Lower lobe of right lung (tissue), 2 donors: ENCODE measurements around the gene AKAIN1. TPM values are rescaled to one million over a fixed set of nuclear protein-coding genes. Genes with fewer than 3 reads are reported as not detected.

Experiments
- ATAC-seq, 2 donors: fragments of 200-7000 bp; cut with Tn5 transposase; one replicate each; pipeline ENCODE4 v1.9.1; 2020 to 2022; ENCODE audit warnings: mild to moderate bottlenecking in 2 of 2, moderate library complexity in 2 of 2
- DNase-seq: peaks from one replicate; pipeline ENCODE4 v3.0.0-alpha.2; 2020
- H3K27ac ChIP-seq: fragments of 200-600 bp; one replicate; pipeline ENCODE4 v1.8.0; 2022
- H3K27me3 ChIP-seq: fragments of 200-600 bp; one replicate; pipeline ENCODE4 v1.8.0; 2022; ENCODE audit warnings: low read depth
- H3K36me3 ChIP-seq: fragments of 200-600 bp; one replicate; pipeline ENCODE4 v1.8.0; 2022; ENCODE audit warnings: mild to moderate bottlenecking
- H3K4me1 ChIP-seq: fragments of 200-600 bp; one replicate; pipeline ENCODE4 v1.8.0; 2022
- H3K4me3 ChIP-seq: fragments of 200-600 bp; one replicate; pipeline ENCODE4 v1.8.0; 2022; ENCODE audit warnings: mild to moderate bottlenecking
- H3K9me3 ChIP-seq: fragments of 200-600 bp; one replicate; pipeline ENCODE4 v1.8.0; 2022
- CTCF ChIP-seq: fragments of 200-600 bp; IDR thresholded peaks from one replicate; pipeline ENCODE4 v1.8.0; 2022; ENCODE audit warnings: antibody characterized with exemption, mild to moderate bottlenecking
- intact Hi-C: fragments of 100-400 bp; cut with DNase I; formaldehyde crosslinking; loops from one replicate; pipeline ENCODE4 v1.11.0; 2022
- total RNA-seq: library from RNA; stranded (reverse); fragmentation: NEBNext Ultra II Directional; extraction: Animal tissue kit (Norgen Biotek cat#: 25700); gene quantifications from one replicate; pipeline ENCODE4 v1.2.1, GENCODE V29; 2021
- donor health status: DM: no; HTN: yes; CAD: no; lungs with severe emphysema.

Gene AKAIN1
- total RNA-seq, 1 donor from 2014 or later, result not detected

GRCh38 chr18:5162111-5162510 lies 34.9 kb downstream of the AKAIN1 start:
- Histone ChIP-seq H3K27me3 (no peaks in the 10 kb centered on the region), H3K9me3 (no peaks in the 10 kb centered on the region), H3K4me1 (no peaks in the 10 kb centered on the region), H3K36me3 (no peaks in the 10 kb centered on the region), H3K4me3 (no peak overlapping the region), H3K27ac (no peak overlapping the region)
- no peak for TF ChIP-seq CTCF
- intact Hi-C loops, result no loop called here
- ATAC-seq, result no peak
- DNase-seq, result no peak

- ATAC-seq, result no peak
- Histone ChIP-seq H3K9me3 (no peaks in the 10 kb centered on the region), H3K4me1 (no peaks in the 10 kb centered on the region), H3K27me3 (no peaks in the 10 kb centered on the region), H3K4me3 (no peak overlapping the region), H3K27ac (no peak overlapping the region), H3K36me3 (no peaks in the 10 kb centered on the region)
- intact Hi-C loops, result no loop called here
- TF ChIP-seq CTCF, result no peak
- DNase-seq, result no peak
Measured at GRCh38 chr18:5159080-5159479, 38.0 kb downstream of the AKAIN1 start.

- DNase-seq (no peak), ATAC-seq (no peak)
- H3K9me3 ChIP-seq, result no peaks in the 10 kb centered on the region
- no peak overlapping the region for H3K27ac ChIP-seq
- H3K4me3 ChIP-seq, result no peak overlapping the region
- TF ChIP-seq CTCF, result no peak
- H3K36me3 ChIP-seq, result no peaks in the 10 kb centered on the region
- intact Hi-C loops, result no loop called here
- H3K27me3 ChIP-seq, result no peaks in the 10 kb centered on the region
- no peaks in the 10 kb centered on the region for H3K4me1 ChIP-seq
Measured at GRCh38 chr18:5158587-5158986, 38.5 kb downstream of the AKAIN1 start.

GRCh38 chr18:5158172-5158571 lies 38.9 kb downstream of the AKAIN1 start:
- no peak overlapping the region for H3K4me3 ChIP-seq
- H3K36me3 ChIP-seq, result no peaks in the 10 kb centered on the region
- DNase-seq, result no peak
- no peak overlapping the region for H3K27ac ChIP-seq
- H3K9me3 ChIP-seq, result no peaks in the 10 kb centered on the region
- H3K27me3 ChIP-seq, result no peaks in the 10 kb centered on the region
- no peak for ATAC-seq
- intact Hi-C loops, result no loop called here
- H3K4me1 ChIP-seq, result no peaks in the 10 kb centered on the region
- no peak for TF ChIP-seq CTCF

- no peak for TF ChIP-seq CTCF
- no peaks in the 10 kb centered on the region for H3K27me3 ChIP-seq
- H3K4me3 ChIP-seq, result no peak overlapping the region
Measured at GRCh38 chr18:5155907-5156287, 41.2 kb downstream of the AKAIN1 start.

More at GRCh38 chr18:5155907-5156287, 41.2 kb downstream of the AKAIN1 start:
- H3K27ac ChIP-seq, result no peak overlapping the region
- H3K9me3 ChIP-seq, result no peaks in the 10 kb centered on the region
- DNase-seq (no peak), ATAC-seq (no peak)
- H3K4me1 ChIP-seq, result no peaks in the 10 kb centered on the region
- no peaks in the 10 kb centered on the region for H3K36me3 ChIP-seq
- intact Hi-C loops, result no loop called here
